ENCODE results near the gene PCDH19. TPM values are rescaled to one million over a fixed set of nuclear protein-coding genes. Genes with fewer than 3 reads are reported as not detected.

PCDH19 gene
- total and polyA plus RNA-seq, 3 donors from 2014 or later, result 1.9 to 4.5 (median 3.4) TPM

- WGBS, 2 donors, result 82 to 84% methylated on average over 3 of the region's 3 CpGs
- Histone ChIP-seq H3K4me1 (no peaks in the 10 kb centered on the region), H3K27ac (no peak overlapping the region), H3K27me3 (no peaks in the 10 kb centered on the region), H3K36me3 (ENCODE audit: low read depth, missing control alignments) (no peaks in the 10 kb centered on the region), H3K4me3 (no peak overlapping the region), H3K9me3 (no peaks in the 10 kb centered on the region)
- TF ChIP-seq POLR2A (IDR thresholded peaks at IDR 0.05) (no peak), CTCF (IDR thresholded peaks at IDR 0.05) (no peak)
- DNase-seq, result no peak
- intact Hi-C loops (cut with DNase I; ENCODE audit: low total_unique reads), result no loop called here
Measured at GRCh38 chrX:100263650-100264049, 146.4 kb downstream of the PCDH19 start.

GRCh38 chrX:100248885-100249493, 161.1 kb downstream of the PCDH19 start:
- no peaks in the 10 kb centered on the region for H3K36me3 ChIP-seq (ENCODE audit: low read depth, missing control alignments)
- H3K27ac ChIP-seq, result no peak overlapping the region
- intact Hi-C loops (cut with DNase I; ENCODE audit: low total_unique reads), result no loop called here
- no peaks in the 10 kb centered on the region for H3K9me3 ChIP-seq
- TF ChIP-seq POLR2A (IDR thresholded peaks at IDR 0.05), result no peak
- no peak for TF ChIP-seq CTCF (IDR thresholded peaks at IDR 0.05)
- H3K4me1 ChIP-seq, result no peaks in the 10 kb centered on the region
- 78 to 86% methylated on average over 4 of the region's 4 CpGs for WGBS, 2 donors
- no peaks in the 10 kb centered on the region for H3K27me3 ChIP-seq
- no peak overlapping the region for H3K4me3 ChIP-seq
- no peak for DNase-seq

GRCh38 chrX:100247826-100248225, 162.2 kb downstream of the PCDH19 start:
- intact Hi-C loops (cut with DNase I; ENCODE audit: low total_unique reads), result no loop called here

GRCh38 chrX:100244681-100245080, 165.4 kb downstream of the PCDH19 start:
- WGBS, 2 donors, result 100% methylated on average over 1 of the region's 1 CpG
- Histone ChIP-seq H3K4me3 (no peak overlapping the region), H3K36me3 (ENCODE audit: low read depth, missing control alignments) (no peaks in the 10 kb centered on the region), H3K27me3 (no peaks in the 10 kb centered on the region), H3K27ac (no peak overlapping the region), H3K9me3 (no peaks in the 10 kb centered on the region), H3K4me1 (no peaks in the 10 kb centered on the region)
- DNase-seq, result no peak
- TF ChIP-seq CTCF (IDR thresholded peaks at IDR 0.05) (no peak), POLR2A (IDR thresholded peaks at IDR 0.05) (no peak)
- intact Hi-C loops (cut with DNase I; ENCODE audit: low total_unique reads), result no loop called here

More at GRCh38 chrX:100247826-100248225, 162.2 kb downstream of the PCDH19 start:
- Histone ChIP-seq H3K27me3 (no peaks in the 10 kb centered on the region), H3K4me3 (no peak overlapping the region), H3K36me3 (ENCODE audit: low read depth, missing control alignments) (no peaks in the 10 kb centered on the region), H3K9me3 (no peaks in the 10 kb centered on the region), H3K4me1 (no peaks in the 10 kb centered on the region), H3K27ac (no peak overlapping the region)
- TF ChIP-seq POLR2A (IDR thresholded peaks at IDR 0.05), result no peak
- no peak for TF ChIP-seq CTCF (IDR thresholded peaks at IDR 0.05)
- DNase-seq, result no peak

Other genes with a start within 250 kb of the PCDH19 start
- gene TNMD, start 174.7 kb upstream of the PCDH19 start, total RNA-seq, result not detected
- 0.55 TPM for gene TNMD, start 174.7 kb upstream of the PCDH19 start, polyA plus RNA-seq (ENCODE audit: insufficient read depth, low read depth, low replicate concordance)
- gene TSPAN6, start 226.5 kb upstream of the PCDH19 start, total RNA-seq, result 100 to 1,000 TPM in 1 of 2 donors, 10 to 100 TPM in 1; 47.3 to 133 TPM
- gene TSPAN6, start 226.5 kb upstream of the PCDH19 start, polyA plus RNA-seq (ENCODE audit: insufficient read depth, low read depth, low replicate concordance), result 77.3 TPM
- gene SRPX2, start 233.9 kb upstream of the PCDH19 start, total RNA-seq, result 1 to 10 TPM; 1.4 to 5.0 TPM
- 8.3 TPM for gene SRPX2, start 233.9 kb upstream of the PCDH19 start, polyA plus RNA-seq (ENCODE audit: insufficient read depth, low read depth, low replicate concordance)

Data from testis (tissue), 3 donors.